Muscle of arm (tissue), 12 donors: ENCODE results near the gene PSMD10. TPM values are rescaled to one million over a fixed set of nuclear protein-coding genes. Genes with fewer than 3 reads are reported as not detected.

ENCODE experiments used
- DNase-seq: peaks from one replicate; pipeline ENCODE4 v3.0.0-alpha.2; 2013
- polyA plus RNA-seq, 12 donors: library from polyadenylated mRNA; unstranded; fragments of 120-200 nt; gene quantifications; one replicate each; pipeline ENCODE4 v1.2.1, GENCODE V29; 2013; ENCODE audit not compliant: insufficient read length in 12 of 12

PSMD10 gene
- polyA plus RNA-seq, 12 donors, result 38.1 to 68.1 (median 54.1) TPM; not detected in 1

GRCh38 chrX:108090491-108091263 lies 665 bp downstream of the PSMD10 start:
- DNase-seq, result no peak

- no peak for DNase-seq
Measured at GRCh38 chrX:108088511-108088910, 2.8 kb downstream of the PSMD10 start.

- DNase-seq, result no peak
Measured at GRCh38 chrX:108087792-108088191, 3.5 kb downstream of the PSMD10 start.

GRCh38 chrX:108081110-108081509 lies 10.2 kb downstream of the PSMD10 start:
- DNase-seq, result no peak

GRCh38 chrX:108072746-108073145 lies 18.6 kb downstream of the PSMD10 start:
- DNase-seq, result no peak

- DNase-seq, result no peak
Measured at GRCh38 chrX:108071578-108071977, 19.8 kb downstream of the PSMD10 start.

GRCh38 chrX:108070891-108071290 lies 20.5 kb downstream of the PSMD10 start:
- DNase-seq, result no peak

- no peak for DNase-seq
Measured at GRCh38 chrX:108068121-108068520, 23.2 kb downstream of the PSMD10 start.

- no peak for DNase-seq
Measured at GRCh38 chrX:108064613-108065012, 26.7 kb downstream of the PSMD10 start.

- DNase-seq, result no peak
Measured at GRCh38 chrX:108064001-108064400, 27.3 kb downstream of the PSMD10 start.

GRCh38 chrX:108059801-108060200 lies 31.5 kb downstream of the PSMD10 start:
- DNase-seq, result no peak

GRCh38 chrX:108055546-108055945 lies 35.8 kb downstream of the PSMD10 start:
- no peak for DNase-seq

- no peak for DNase-seq
Measured at GRCh38 chrX:108053218-108053617, 38.1 kb downstream of the PSMD10 start.

GRCh38 chrX:108049649-108050048 lies 41.7 kb downstream of the PSMD10 start:
- DNase-seq, result peak; percentile 32

GRCh38 chrX:108044554-108045256 lies 46.6 kb downstream of the PSMD10 start, which contains the start of gene VSIG1:
Gene VSIG1, plus strand, starts transcription at chrX:108045065. Its CDS starts 66 bp downstream, at chrX:108045131.
- DNase-seq, result no peak

- no peak for DNase-seq
Measured at GRCh38 chrX:108036298-108036973, 54.9 kb downstream of the PSMD10 start.

- no peak for DNase-seq
Measured at GRCh38 chrX:108034725-108035124, 56.6 kb downstream of the PSMD10 start.

Other genes starting within 250 kb of the PSMD10 start
- not detected for gene TEX13B, start 109.2 kb downstream of the PSMD10 start, polyA plus RNA-seq
- gene VSIG1, start 46.5 kb downstream of the PSMD10 start, polyA plus RNA-seq, result 1 to 10 TPM in 1 of 12 donors, under 1 TPM in 7, not detected in 4; 0.15 to 1.7 (median 0.31) TPM
- 10 to 100 TPM in 11 of 12 donors, not detected in 1; 15.5 to 33.1 (median 25.3) TPM for gene ATG4A, start 236 bp upstream of the PSMD10 start, polyA plus RNA-seq